HG02884 (cell line): ENCODE measurements around the gene C16orf95.
"Not testable (repeated sequence)": the region's sequence is repeated elsewhere in the genome, so short reads cannot be mapped to it uniquely, and the experiment has no call there.

ENCODE experiments used
- ATAC-seq: cut with Tn5 transposase; IDR thresholded peaks from one replicate; pipeline ENCODE4 v1.9.1; 2021; ENCODE audit warnings: mild to moderate bottlenecking, moderate library complexity; ENCODE audit not compliant: unreplicated experiment

The C16orf95 gene

GRCh38 chr16:87259431-87259830 is 57.8 kb downstream of the C16orf95 start:
- ATAC-seq, result no peak

GRCh38 chr16:87258653-87259052 is 58.5 kb downstream of the C16orf95 start:
- ATAC-seq, result not testable (repeated sequence)

DNA sequence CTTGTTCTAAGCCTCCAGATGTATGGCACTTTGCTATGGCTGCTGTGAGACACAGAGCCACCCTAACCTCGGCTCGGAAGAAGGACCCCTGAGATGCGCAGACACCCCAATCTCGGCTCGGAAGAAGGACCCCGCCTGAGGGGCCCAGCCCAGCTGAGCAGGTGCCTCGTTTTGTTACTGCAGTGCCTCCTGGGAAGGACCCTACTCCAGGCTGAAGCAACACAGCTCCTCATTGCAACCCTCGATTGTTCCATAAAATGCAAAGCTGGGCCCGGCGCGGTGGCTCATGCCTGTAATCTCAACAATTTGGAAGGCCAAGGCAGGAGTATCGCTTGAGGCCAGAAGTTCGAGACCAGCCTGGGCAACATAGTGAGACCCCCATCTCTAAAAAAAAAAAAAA is 61.3 kb downstream of the C16orf95 start:
- no peak for ATAC-seq

DNA sequence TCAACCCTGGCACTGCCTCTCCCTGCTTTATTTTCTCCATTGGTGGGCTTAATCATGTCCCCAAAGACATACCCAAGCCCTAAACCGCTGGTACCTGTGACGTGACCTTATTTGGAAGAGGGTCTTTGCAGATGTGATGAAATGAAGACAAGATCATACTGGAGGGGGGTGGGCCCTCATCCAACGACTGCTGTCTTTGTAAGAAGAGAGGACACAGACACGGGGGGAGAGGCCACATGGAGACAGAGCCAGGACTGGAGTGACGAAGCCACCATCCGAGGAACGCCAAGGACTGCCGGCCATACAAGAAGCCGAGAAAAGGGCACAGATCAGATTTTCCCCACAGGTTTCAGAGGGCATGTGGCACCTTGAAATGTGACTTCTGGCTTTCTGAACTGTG is 62.5 kb downstream of the C16orf95 start:
- no peak for ATAC-seq

- no peak for ATAC-seq
Observed at GRCh38 chr16:87254296-87254695, 62.9 kb downstream of the C16orf95 start.

GRCh38 chr16:87253536-87253935 is 63.7 kb downstream of the C16orf95 start:
- no peak for ATAC-seq
